OCI-LY3 (cell line): ENCODE measurements around the gene H2AZ1.

Experiments used
- H2AFZ ChIP-seq: fragments of 200-600, 300-600 bp; shearing (Covaris generic); 2 replicates; pipeline ENCODE4 v1.6.0; 2014; ENCODE audit warnings: antibody characterized with exemption, low read depth, low read length
- H3K27ac ChIP-seq: fragments of 200-600, 300-600 bp; sonication (generic); 2 replicates; pipeline ENCODE4 v1.5.1; 2014; ENCODE audit warnings: mild to moderate bottlenecking, low read length, moderate library complexity, mixed read lengths
- H3K27me3 ChIP-seq: fragments of 200-600, 300-600 bp; sonication (generic); 2 replicates; pipeline ENCODE4 v1.6.1; 2014; ENCODE audit warnings: low read depth, low read length, mixed read lengths
- H3K36me3 ChIP-seq: fragments of 200-600, 300-600 bp; sonication (generic); replicated peaks from 2 replicates; pipeline ENCODE3; 2014; ENCODE audit warnings: low read depth, low read length, mixed read lengths
- H3K4me1 ChIP-seq: fragments of 300-600, 200-600 bp; sonication (generic); 2 replicates; pipeline ENCODE4 v1.6.1; 2014; ENCODE audit warnings: low read length, mixed read lengths
- H3K4me2 ChIP-seq: fragments of 200-600, 300-600 bp; sonication (generic); 2 replicates; pipeline ENCODE4 v1.6.1; 2014; ENCODE audit warnings: low read length, mixed read lengths
- H3K4me3 ChIP-seq: fragments of 300-600, 200-600 bp; sonication (generic); 2 replicates; pipeline ENCODE4 v1.5.1; 2014; ENCODE audit warnings: antibody characterized with exemption, mild to moderate bottlenecking, low read length, moderate library complexity
- H3K79me2 ChIP-seq: fragments of 300-600, 200-600 bp; shearing (Covaris generic); 2 replicates; pipeline ENCODE4 v1.6.1; 2014; ENCODE audit warnings: mild to moderate bottlenecking, low read length, mixed read lengths
- H3K9ac ChIP-seq: fragments of 300-600, 200-600 bp; shearing (Covaris generic); 2 replicates; pipeline ENCODE4 v1.6.0; 2014; ENCODE audit warnings: mild to moderate bottlenecking, low read length, moderate library complexity
- H3K9me3 ChIP-seq: fragments of 200-600, 300-600 bp; shearing (Covaris generic); 2 replicates; pipeline ENCODE4 v1.6.1; 2014; ENCODE audit warnings: low read length, mixed read lengths; ENCODE audit not compliant: insufficient read depth
- H4K20me1 ChIP-seq: fragments of 200-600, 300-600 bp; sonication (generic); 2 replicates; pipeline ENCODE4 v1.6.1; 2016; ENCODE audit warnings: low read length, mixed read lengths; ENCODE audit not compliant: insufficient read depth
- EZH2phosphoT487 ChIP-seq: fragments of 200-600 bp; shearing (Covaris generic); IDR thresholded peaks from 2 replicates; pipeline ENCODE4 v1.6.1; 2018; ENCODE audit warnings: antibody characterized with exemption, mixed run types, low read depth
- TF ChIP-seq, protein P1 (sequence below): fragments of 200-600, 300-600 bp; sonication (generic); IDR thresholded peaks from 2 replicates; pipeline ENCODE4 v1.5.1; 2014; ENCODE audit warnings: antibody characterized with exemption, low read length, low read depth

Gene H2AZ1

GRCh38 chr4:99949999-99950912, at the start of gene H2AZ1:
H2AZ1 (minus strand) TSS chr4:99950275; CDS start chr4:99950170, 105 bp downstream.
- TF ChIP-seq, protein P1, sequence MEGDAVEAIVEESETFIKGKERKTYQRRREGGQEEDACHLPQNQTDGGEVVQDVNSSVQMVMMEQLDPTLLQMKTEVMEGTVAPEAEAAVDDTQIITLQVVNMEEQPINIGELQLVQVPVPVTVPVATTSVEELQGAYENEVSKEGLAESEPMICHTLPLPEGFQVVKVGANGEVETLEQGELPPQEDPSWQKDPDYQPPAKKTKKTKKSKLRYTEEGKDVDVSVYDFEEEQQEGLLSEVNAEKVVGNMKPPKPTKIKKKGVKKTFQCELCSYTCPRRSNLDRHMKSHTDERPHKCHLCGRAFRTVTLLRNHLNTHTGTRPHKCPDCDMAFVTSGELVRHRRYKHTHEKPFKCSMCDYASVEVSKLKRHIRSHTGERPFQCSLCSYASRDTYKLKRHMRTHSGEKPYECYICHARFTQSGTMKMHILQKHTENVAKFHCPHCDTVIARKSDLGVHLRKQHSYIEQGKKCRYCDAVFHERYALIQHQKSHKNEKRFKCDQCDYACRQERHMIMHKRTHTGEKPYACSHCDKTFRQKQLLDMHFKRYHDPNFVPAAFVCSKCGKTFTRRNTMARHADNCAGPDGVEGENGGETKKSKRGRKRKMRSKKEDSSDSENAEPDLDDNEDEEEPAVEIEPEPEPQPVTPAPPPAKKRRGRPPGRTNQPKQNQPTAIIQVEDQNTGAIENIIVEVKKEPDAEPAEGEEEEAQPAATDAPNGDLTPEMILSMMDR, result no peak
- TF ChIP-seq EZH2phosphoT487, result no peak
- Histone ChIP-seq H3K9me3 (no peaks in the 10 kb centered on the region), H3K4me2 (peak within 1 kb of the TSS; percentile 94), H3K4me3 (peak within 1 kb of the TSS; percentile 93), H3K4me1 (peaks cover 31% of the 10 kb centered on the region), H3K27me3 (no peaks in the 10 kb centered on the region), H3K27ac (peak within 1 kb of the TSS; percentile 88), H3K36me3 (peaks cover 18% of the 10 kb centered on the region), H4K20me1 (peaks cover 17% of the 10 kb centered on the region; the same call in 1 of the 2 replicates), H3K9ac (peak within 1 kb of the TSS; percentile 99), H3K79me2 (peaks cover 47% of the 10 kb centered on the region), H2AFZ (peak within 1 kb of the TSS; percentile 79)

DNA sequence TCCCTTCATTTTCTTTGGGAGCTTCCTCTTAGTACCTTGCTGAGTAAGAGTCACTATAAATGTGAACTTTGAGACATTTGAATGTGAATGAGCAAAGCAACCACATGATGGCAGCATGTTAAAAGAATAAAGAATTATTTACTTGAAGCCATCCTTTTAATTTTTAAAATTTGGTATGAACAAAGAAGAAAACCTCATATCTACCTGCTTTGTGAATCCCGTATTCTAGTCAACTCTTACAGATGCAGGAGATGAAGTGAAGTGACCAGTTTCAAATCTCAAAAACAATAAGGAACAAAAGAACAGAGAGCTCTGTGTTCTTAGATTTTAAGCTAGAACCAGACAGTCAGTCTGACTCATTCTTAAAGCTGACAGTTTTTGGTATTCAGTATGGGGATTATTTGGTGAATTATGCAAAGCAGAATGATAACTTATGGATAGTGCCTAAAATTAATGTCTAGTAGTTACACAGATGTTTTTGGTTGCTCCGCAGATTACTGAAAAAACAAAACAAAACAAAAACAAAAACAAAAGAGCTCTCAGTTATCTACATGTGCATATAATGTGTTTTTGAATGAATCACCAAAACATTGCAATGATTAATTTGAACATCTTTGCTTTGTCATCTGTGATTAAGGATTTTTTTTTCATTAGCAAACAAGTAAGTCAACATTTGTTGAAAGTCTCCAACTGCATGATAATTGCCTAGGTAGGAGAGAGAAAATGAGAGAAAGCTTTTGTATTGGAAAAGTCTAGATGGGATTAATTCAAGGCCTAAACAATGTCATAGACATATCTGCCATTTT, 48.2 kb upstream of the H2AZ1 start:
- H3K79me2 ChIP-seq, result no peaks in the 10 kb centered on the region
- H3K4me2 ChIP-seq, result peak overlapping the region; percentile 25
- H3K36me3 ChIP-seq, result no peaks in the 10 kb centered on the region
- H4K20me1 ChIP-seq, result no peaks in the 10 kb centered on the region
- H3K4me1 ChIP-seq, result peaks cover 8% of the 10 kb centered on the region
- no peak overlapping the region for H3K4me3 ChIP-seq
- no peaks in the 10 kb centered on the region for H3K9me3 ChIP-seq
- no peak overlapping the region for H3K27ac ChIP-seq
- TF ChIP-seq EZH2phosphoT487, result no peak
- TF ChIP-seq, protein P1, result peak; percentile 71
- no peak overlapping the region for H3K9ac ChIP-seq
- no peak overlapping the region for H2AFZ ChIP-seq
- H3K27me3 ChIP-seq, result 0 out of 2 replicates have a peak, but pooled peaks cover 3% of the 10 kb centered on the region

DNA sequence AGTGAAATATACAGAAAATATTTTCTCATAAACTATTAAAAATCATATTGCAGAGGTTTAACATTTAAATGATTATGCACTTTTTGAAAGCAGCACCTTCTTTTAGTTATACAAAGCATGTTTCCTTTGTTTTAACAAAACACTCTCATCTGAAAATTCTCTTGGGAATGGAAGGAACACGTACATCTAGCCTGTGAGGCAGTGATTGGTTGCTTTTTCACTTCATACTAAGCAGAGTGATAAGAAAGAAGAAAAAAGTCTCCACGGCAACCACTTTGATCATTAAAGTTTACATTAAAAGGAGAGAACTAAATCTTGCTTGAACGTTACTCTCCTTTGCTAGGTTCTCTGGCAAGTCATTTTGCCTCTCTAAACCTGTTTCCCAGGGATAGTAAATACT, 41.7 kb upstream of the H2AZ1 start:
- Histone ChIP-seq H4K20me1 (no peaks in the 10 kb centered on the region), H3K9me3 (no peaks in the 10 kb centered on the region), H2AFZ (no peak overlapping the region), H3K4me1 (no peaks in the 10 kb centered on the region), H3K27me3 (0 out of 2 replicates have a peak, but pooled peaks cover 3% of the 10 kb centered on the region), H3K4me3 (no peak overlapping the region), H3K9ac (no peak overlapping the region), H3K79me2 (no peaks in the 10 kb centered on the region), H3K4me2 (no peak overlapping the region), H3K27ac (no peak overlapping the region), H3K36me3 (no peaks in the 10 kb centered on the region)
- TF ChIP-seq, protein P1, result no peak
- no peak for TF ChIP-seq EZH2phosphoT487

DNA sequence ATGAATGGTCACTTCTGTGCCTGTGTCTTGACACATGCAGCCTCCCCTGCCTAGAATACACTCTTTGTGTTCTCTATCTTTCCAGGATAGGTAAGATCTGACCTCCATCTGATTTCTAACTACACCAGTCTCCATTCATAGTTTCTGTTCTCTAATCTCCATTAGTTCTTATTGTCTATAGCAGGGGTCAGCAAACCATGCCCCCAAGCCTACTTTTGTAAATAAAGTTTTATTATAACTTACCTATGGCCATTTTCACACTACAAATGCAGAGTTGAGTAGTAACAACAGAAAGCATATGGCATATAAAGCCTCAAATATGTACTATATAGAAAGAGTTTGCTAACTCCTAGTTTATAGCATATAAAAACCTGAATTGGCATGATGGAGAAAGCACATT, 37.6 kb upstream of the H2AZ1 start:
- Histone ChIP-seq H3K79me2 (no peaks in the 10 kb centered on the region), H3K4me2 (no peak overlapping the region), H3K9me3 (no peaks in the 10 kb centered on the region), H3K9ac (no peak overlapping the region), H2AFZ (no peak overlapping the region), H3K36me3 (no peaks in the 10 kb centered on the region), H4K20me1 (no peaks in the 10 kb centered on the region), H3K4me3 (no peak overlapping the region), H3K27me3 (no peaks in the 10 kb centered on the region), H3K27ac (no peak overlapping the region), H3K4me1 (peaks cover 5% of the 10 kb centered on the region; the same call in 1 of the 2 replicates)
- TF ChIP-seq EZH2phosphoT487, result no peak
- TF ChIP-seq, protein P1, result no peak
